HepG2 (cell line): Measurements from ENCODE around the gene COMMD7. TPM values are rescaled to one million over a fixed set of nuclear protein-coding genes. Genes with fewer than 3 reads are reported as not detected.

Experiments
- ADNP ChIP-seq: sonication (generic); formaldehyde crosslinking; IDR thresholded peaks from 2 replicates; pipeline ENCODE4 v1.4.0; 2020; ENCODE audit warnings: missing genetic modification reagents
- CEBPB ChIP-seq: IDR thresholded peaks from 2 replicates; pipeline ENCODE4 v1.6.1; 2011; ENCODE audit warnings: low read depth, low read length, improper control_type of control experiment, borderline replicate concordance
- CSRNP2 ChIP-seq: sonication (generic); formaldehyde crosslinking; conservative IDR thresholded peaks from 2 replicates; pipeline ENCODE4 v1.8.0; 2022; ENCODE audit warnings: low read depth, missing genetic modification reagents
- GTF3A ChIP-seq: sonication (generic); formaldehyde crosslinking; conservative IDR thresholded peaks from 2 replicates; pipeline ENCODE4 v1.4.0; 2020; ENCODE audit warnings: mild to moderate bottlenecking, missing genetic modification reagents
- HNF4A ChIP-seq: sonication (generic); formaldehyde crosslinking; IDR thresholded peaks from 2 replicates; pipeline ENCODE4 v1.4.0; 2020; ENCODE audit warnings: missing genetic modification reagents
- KLF16 ChIP-seq, 2 experiments: sonication (generic) in 1 of 2; formaldehyde crosslinking in 1 of 2; IDR thresholded peaks; 2 replicates each; pipeline versions ENCODE4 v1.6.1 to v1.8.0; 2016 to 2023; ENCODE audit warnings: missing genetic modification reagents in 2 of 2, missing compliant biosample characterization in 1 of 2
- KMT2A ChIP-seq: sonication (generic); formaldehyde crosslinking; IDR thresholded peaks from 2 replicates; pipeline ENCODE4 v1.4.0; 2020; ENCODE audit warnings: missing genetic modification reagents
- MBNL3 ChIP-seq: fragments of 250-450 bp; sonication (Bioruptor Pico); conservative IDR thresholded peaks from 2 replicates; pipeline ENCODE4 v1.8.0; 2022; ENCODE audit warnings: mild to moderate bottlenecking, inconsistent platforms
- MXD1 ChIP-seq: sonication (generic); formaldehyde crosslinking; IDR thresholded peaks from 2 replicates; pipeline ENCODE4 v1.4.0; 2020; ENCODE audit warnings: mild to moderate bottlenecking, missing genetic modification reagents
- NFIB ChIP-seq: sonication (generic); formaldehyde crosslinking; IDR thresholded peaks from 2 replicates; pipeline ENCODE4 v1.9.0; 2021; ENCODE audit warnings: missing genetic modification reagents, mild to moderate bottlenecking, borderline replicate concordance
- PBX2 ChIP-seq: IDR thresholded peaks from 2 replicates; pipeline ENCODE4 v1.6.1; 2016; ENCODE audit warnings: control low read depth
- PPARG ChIP-seq: conservative IDR thresholded peaks from 2 replicates; pipeline ENCODE4 v1.6.1; 2016; ENCODE audit warnings: missing biosample characterization, missing genetic modification reagents
- SAP130 ChIP-seq: IDR thresholded peaks from 2 replicates; pipeline ENCODE4 v1.6.1; 2016; ENCODE audit warnings: low read depth
- ZBTB39 ChIP-seq: sonication (generic); formaldehyde crosslinking; IDR thresholded peaks from 2 replicates; pipeline ENCODE4 v1.5.0; 2020; ENCODE audit warnings: missing genetic modification reagents
- ZFP37 ChIP-seq: sonication (generic); formaldehyde crosslinking; IDR thresholded peaks from 2 replicates; pipeline ENCODE4 v1.4.0; 2020; ENCODE audit warnings: missing genetic modification reagents, borderline replicate concordance
- ZFP82 ChIP-seq: sonication (generic); formaldehyde crosslinking; IDR thresholded peaks from 2 replicates; pipeline ENCODE4 v1.5.1; 2020; ENCODE audit warnings: mild to moderate bottlenecking, missing genetic modification reagents, borderline replicate concordance
- ZNF549 ChIP-seq: sonication (generic); formaldehyde crosslinking; IDR thresholded peaks from 2 replicates; pipeline ENCODE4 v1.5.0; 2020; ENCODE audit warnings: missing genetic modification reagents
- ZNF652 ChIP-seq: IDR thresholded peaks from 2 replicates; pipeline ENCODE4 v1.6.1; 2016; ENCODE audit warnings: low read depth, borderline replicate concordance
- ZNF687 ChIP-seq: sonication (generic); formaldehyde crosslinking; IDR thresholded peaks from 2 replicates; pipeline ENCODE4 v1.5.1; 2020; ENCODE audit warnings: mild to moderate bottlenecking, missing genetic modification reagents, moderate library complexity
- ZZZ3 ChIP-seq: sonication (generic); formaldehyde crosslinking; IDR thresholded peaks from 2 replicates; pipeline ENCODE4 v1.4.0; 2020; ENCODE audit warnings: missing genetic modification reagents, mild to moderate bottlenecking, borderline replicate concordance
- polyA plus RNA-seq, 8 experiments: library from polyadenylated mRNA; depleted of rRNA in 3 of 8; stranded (reverse) in 7 of 8; unstranded in 1 of 8; fragments of >200 nt; fragmentation: Illumina TruSeq in 4 of 8; extraction: Trizol in 4 of 8; gene quantifications; 2 replicates each; pipeline versions ENCODE4 v1.2.1 to v1.2.3, GENCODE V29; 2011 to 2016; ENCODE audit warnings: low read depth in 4 of 8, missing spikeins in 1 of 8, mixed read lengths in 1 of 8; ENCODE audit not compliant: insufficient read depth in 1 of 8
- total RNA-seq, 5 experiments: library from RNA; depleted of rRNA; stranded (reverse); fragments of >200 nt; fragmentation: Illumina TruSeq; extraction: Trizol; gene quantifications; 2 replicates each; pipeline ENCODE4 v1.2.3, GENCODE V29; 2016; ENCODE audit warnings: low read depth in 1 of 5

The COMMD7 gene
- total and polyA plus RNA-seq, 2 of the 13 experiments (the other 11 are each of a cell fraction or from before 2014, with no cell fraction given): 42.1 to 53.3 TPM

- TF ChIP-seq KMT2A (CRISPR knock-in tag): 0 out of 2 replicates have a peak, but pooled peaks have one; percentile 20
- no peak for TF ChIP-seq ZBTB39 (CRISPR knock-in tag)
- no peak for TF ChIP-seq ZNF549 (CRISPR knock-in tag)
- TF ChIP-seq HNF4A (CRISPR knock-in tag): peak; percentile 37; the same call in 1 of the 2 replicates
- TF ChIP-seq ZZZ3 (CRISPR knock-in tag): no peak
- TF ChIP-seq PBX2 (CRISPR knock-in tag): no peak
- TF ChIP-seq ZNF652 (CRISPR knock-in tag): no peak
- no peak for TF ChIP-seq ZFP37
- TF ChIP-seq PPARG: no peak
- peak; percentile 43; the same call in 1 of the 2 replicates for TF ChIP-seq MXD1 (CRISPR knock-in tag)
- no peak for TF ChIP-seq ADNP (CRISPR knock-in tag)
- TF ChIP-seq MBNL3: no peak
- TF ChIP-seq ZNF687 (CRISPR knock-in tag): peak; percentile 49
- TF ChIP-seq ZFP82 (CRISPR knock-in tag): no peak
- 0 out of 2 replicates have a peak, but pooled peaks have one; percentile 18 for TF ChIP-seq GTF3A (CRISPR knock-in tag)
- TF ChIP-seq KLF16 (CRISPR knock-in tag; IDR thresholded peaks at IDR 0.05): no peak
- 0 out of 2 replicates have a peak, but pooled peaks have one; percentile 33 for TF ChIP-seq NFIB (CRISPR knock-in tag)
- no peak for TF ChIP-seq CEBPB
- no peak for TF ChIP-seq SAP130 (CRISPR knock-in tag)
- no peak for TF ChIP-seq CSRNP2 (CRISPR knock-in tag)
Measured at GRCh38 chr20:32775336-32775991, 32.2 kb upstream of the COMMD7 start (continued).
